GM23248 (cell line): Measurements from ENCODE around the gene NCK2. TPM values are rescaled to one million over a fixed set of nuclear protein-coding genes. Genes with fewer than 3 reads are reported as not detected.
"Not testable (repeated sequence)": the region's sequence is repeated elsewhere in the genome, so short reads cannot be mapped to it uniquely, and the experiment has no call there.

Experiments
- DNase-seq: peaks from one replicate; pipeline ENCODE4 v3.0.0-alpha.2; 2015
- H2AFZ ChIP-seq: fragments of 200-600 bp; sonication (generic); 2 replicates; pipeline ENCODE4 v1.6.1; 2016; ENCODE audit warnings: antibody characterized with exemption
- H3F3A ChIP-seq: fragments of 200-600 bp; sonication (generic); 2 replicates; pipeline ENCODE4 v1.6.1; 2016; ENCODE audit warnings: mild to moderate bottlenecking, antibody characterized with exemption, mixed run types; ENCODE audit not compliant: insufficient read depth
- H3K27ac ChIP-seq: fragments of 200-600 bp; sonication (generic); 2 replicates; pipeline ENCODE4 v1.5.1; 2016; ENCODE audit warnings: mild to moderate bottlenecking
- H3K27me3 ChIP-seq: fragments of 200-600 bp; sonication (generic); replicated peaks from 2 replicates; pipeline ENCODE4 v1.6.1; 2016; ENCODE audit warnings: mild to moderate bottlenecking; ENCODE audit not compliant: insufficient read depth
- H3K36me3 ChIP-seq: fragments of 200-600 bp; sonication (generic); 2 replicates; pipeline ENCODE4 v1.6.1; 2016; ENCODE audit warnings: low read depth, mild to moderate bottlenecking
- H3K4me1 ChIP-seq: fragments of 200-600 bp; sonication (generic); 2 replicates; pipeline ENCODE4 v1.6.1; 2016; ENCODE audit warnings: mild to moderate bottlenecking; ENCODE audit not compliant: insufficient read depth
- H3K4me2 ChIP-seq: fragments of 200-600 bp; sonication (generic); one replicate; pipeline ENCODE4 v1.6.1; 2016; ENCODE audit warnings: mild to moderate bottlenecking; ENCODE audit not compliant: unreplicated experiment
- H3K4me3 ChIP-seq: fragments of 200-600 bp; sonication (generic); 2 replicates; pipeline ENCODE4 v1.5.1; 2016; ENCODE audit warnings: mild to moderate bottlenecking
- H3K79me2 ChIP-seq: fragments of 200-600 bp; sonication (generic); 2 replicates; pipeline ENCODE4 v1.6.1; 2016; ENCODE audit warnings: mild to moderate bottlenecking; ENCODE audit not compliant: insufficient read depth
- H3K9ac ChIP-seq: fragments of 200-600 bp; sonication (generic); 2 replicates; pipeline ENCODE4 v1.6.1; 2016; ENCODE audit warnings: mild to moderate bottlenecking
- H3K9me2 ChIP-seq: fragments of 200-600 bp; sonication (generic); 2 replicates; pipeline ENCODE4 v1.6.1; 2016; ENCODE audit warnings: mixed run types, mild to moderate bottlenecking, moderate library complexity; ENCODE audit not compliant: insufficient read depth
- H3K9me3 ChIP-seq: fragments of 200-600 bp; sonication (generic); one replicate; pipeline ENCODE4 v1.6.1; 2017; ENCODE audit warnings: low read depth
- H4K20me1 ChIP-seq: fragments of 200-600 bp; sonication (generic); 2 replicates; pipeline ENCODE4 v1.6.0; 2016; ENCODE audit not compliant: insufficient read depth
- EZH2 ChIP-seq: fragments of 200-600 bp; sonication (generic); IDR thresholded peaks from 2 replicates; pipeline ENCODE4 v1.6.1; 2018; ENCODE audit warnings: antibody characterized with exemption, mild to moderate bottlenecking; ENCODE audit not compliant: insufficient read depth, poor library complexity, severe bottlenecking
- EZH2phosphoT487 ChIP-seq: fragments of 200-600 bp; sonication (generic); IDR thresholded peaks from 2 replicates; pipeline ENCODE4 v1.6.1; 2018; ENCODE audit warnings: antibody characterized with exemption, moderate library complexity, mild to moderate bottlenecking, low read depth; ENCODE audit not compliant: insufficient read depth
- WGBS, 2 experiments: methylation state at CpG; one replicate each; pipeline ENCODE4 v1.1.6; 2015 to 2017; ENCODE audit warnings: low lambda C conversion rate in 2 of 2, low coverage in 1 of 2; ENCODE audit errors: missing lambda C conversion rate in 2 of 2; 5-methylcytosine and 5-hydroxymethylcytosine counted together
- in situ Hi-C: fragments of 300-500 bp; cut with MboI; formaldehyde crosslinking; loops from 2 replicates; pipeline ENCODE4 v1.15.0; 2020
- polyA plus RNA-seq: library from polyadenylated mRNA; unstranded; fragments of >200 nt; fragmentation: Nextera tagmentation; extraction: Ambion mirVana; gene quantifications from 2 replicates; pipeline ENCODE4 v1.2.1, GENCODE V29; 2016
- total RNA-seq: library from RNA; depleted of rRNA; stranded (reverse); fragments of >200 nt; shearing (Covaris generic); gene quantifications from 2 replicates; pipeline ENCODE4 v1.2.3, GENCODE V29; 2014

NCK2 gene
- total and polyA plus RNA-seq, 2 experiments from 2014 or later, result 5.1 to 25.2 TPM

DNA sequence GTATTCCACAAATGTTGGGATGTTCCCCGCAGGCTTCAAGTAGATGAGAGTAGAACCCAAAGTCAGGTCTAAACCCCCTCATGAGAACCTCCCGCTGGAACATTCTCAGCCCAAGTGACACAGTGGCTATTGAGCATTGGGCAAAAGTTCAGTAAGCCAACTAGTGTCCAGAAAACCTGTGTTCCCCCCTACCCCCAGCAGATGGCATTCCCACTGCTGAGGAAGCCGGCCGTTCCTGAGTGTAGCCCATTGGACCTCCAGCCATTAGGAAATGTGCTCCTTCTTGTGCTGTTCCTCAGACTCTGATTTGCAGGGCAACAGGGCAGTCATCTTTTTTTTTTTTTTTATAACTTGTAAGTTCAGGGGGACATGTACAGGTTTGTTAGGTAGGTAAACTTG is 152.1 kb downstream of the NCK2 start:
- H3K4me2 ChIP-seq, result no peak overlapping the region
- H3K9me2 ChIP-seq, result no peaks in the 10 kb centered on the region
- TF ChIP-seq EZH2 (no peak), EZH2phosphoT487 (no peak)
- H3K79me2 ChIP-seq, result peaks cover 8% of the 10 kb centered on the region; the same call in 1 of the 2 replicates
- H4K20me1 ChIP-seq, result no peaks in the 10 kb centered on the region
- no peaks in the 10 kb centered on the region for H3F3A ChIP-seq
- no peaks in the 10 kb centered on the region for H3K4me1 ChIP-seq
- in situ Hi-C loops, result no loop called here
- no peaks in the 10 kb centered on the region for H3K27me3 ChIP-seq
- DNase-seq, result no peak
- no peaks in the 10 kb centered on the region for H3K9me3 ChIP-seq
- 97 to 98% methylated on average over 4 of the region's 4 CpGs for WGBS, 2 experiments
- H2AFZ ChIP-seq, result no peak overlapping the region
- no peak overlapping the region for H3K4me3 ChIP-seq
- H3K27ac ChIP-seq, result no peak overlapping the region
- no peaks in the 10 kb centered on the region for H3K36me3 ChIP-seq
- no peak overlapping the region for H3K9ac ChIP-seq

DNA sequence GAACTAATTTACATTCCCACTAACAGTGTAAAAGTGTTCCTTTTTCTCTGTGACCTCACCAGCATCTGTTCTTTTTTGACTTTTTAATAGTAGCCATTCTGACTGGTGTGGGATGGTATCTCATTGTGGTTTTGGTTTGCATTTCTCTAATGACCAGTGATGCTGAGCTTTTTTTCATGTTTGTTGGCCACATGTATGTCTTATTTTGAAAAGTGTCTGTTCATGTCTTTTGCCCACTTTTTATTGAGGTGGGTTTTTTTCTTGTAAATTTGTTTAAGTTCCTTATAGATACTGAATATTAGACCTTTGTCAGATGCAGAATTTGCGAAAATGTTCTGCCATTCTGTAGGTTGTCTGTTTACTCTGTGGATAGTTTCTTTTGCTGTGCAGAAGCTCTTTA is 153.0 kb downstream of the NCK2 start:
- H2AFZ ChIP-seq, H3K9ac ChIP-seq, H3K27ac ChIP-seq, H4K20me1 ChIP-seq, H3K4me1 ChIP-seq, H3K27me3 ChIP-seq, H3K9me2 ChIP-seq, H3K9me3 ChIP-seq, H3K4me3 ChIP-seq, DNase-seq, H3K79me2 ChIP-seq, H3K4me2 ChIP-seq, in situ Hi-C loops, H3F3A ChIP-seq, H3K36me3 ChIP-seq: not testable (repeated sequence)
- 97% methylated on average over 1 of the region's 1 CpG for WGBS, 2 experiments

GRCh38 chr2:105903051-105903674 is 158.5 kb downstream of the NCK2 start:
- no peak overlapping the region for H3K4me3 ChIP-seq
- H3K4me1 ChIP-seq, result no peaks in the 10 kb centered on the region
- H4K20me1 ChIP-seq, result no peaks in the 10 kb centered on the region
- H3K27ac ChIP-seq, result no peak overlapping the region
- H2AFZ ChIP-seq, result no peak overlapping the region
- H3K36me3 ChIP-seq, result no peaks in the 10 kb centered on the region
- no peaks in the 10 kb centered on the region for H3K9me2 ChIP-seq
- 89 to 90% methylated on average over 7 of the region's 7 CpGs for WGBS, 2 experiments
- H3K9me3 ChIP-seq, result no peaks in the 10 kb centered on the region
- no peaks in the 10 kb centered on the region for H3K27me3 ChIP-seq
- H3F3A ChIP-seq, result no peaks in the 10 kb centered on the region
- H3K79me2 ChIP-seq, result no peaks in the 10 kb centered on the region
- no peak for TF ChIP-seq EZH2
- TF ChIP-seq EZH2phosphoT487, result no peak
- no peak for DNase-seq
- no peak overlapping the region for H3K4me2 ChIP-seq
- in situ Hi-C loops, result no loop called here
- H3K9ac ChIP-seq, result no peak overlapping the region

DNA sequence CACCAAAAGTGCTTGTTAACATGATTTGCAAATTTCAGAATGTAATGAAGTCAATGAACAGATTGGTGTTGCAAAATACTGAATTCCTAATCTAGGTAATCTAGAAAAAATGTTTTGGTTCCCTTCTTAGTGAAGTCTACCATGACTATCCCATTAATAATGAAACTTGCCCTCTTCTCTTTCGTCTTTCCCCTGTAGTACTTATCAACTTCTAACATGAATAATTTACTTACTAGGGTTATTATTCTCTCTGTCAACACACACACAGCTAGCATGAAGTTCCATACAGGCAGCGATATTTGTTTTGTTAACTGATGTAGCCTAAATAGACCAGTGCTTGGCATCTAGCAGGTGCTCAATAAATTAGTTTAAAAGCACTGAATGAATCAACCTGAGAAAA is 160.2 kb downstream of the NCK2 start:
- no peaks in the 10 kb centered on the region for H3K9me3 ChIP-seq
- no peaks in the 10 kb centered on the region for H3K79me2 ChIP-seq
- WGBS, 2 experiments, result 48 to 51% methylated on average over 2 of the region's 2 CpGs
- no peak overlapping the region for H2AFZ ChIP-seq
- TF ChIP-seq EZH2 (no peak), EZH2phosphoT487 (no peak)
- no peak overlapping the region for H3K27ac ChIP-seq
- no peak overlapping the region for H3K4me2 ChIP-seq
- H3K9ac ChIP-seq, result no peak overlapping the region
- in situ Hi-C loops, result no loop called here
- H3K27me3 ChIP-seq, result no peaks in the 10 kb centered on the region
- H3K4me1 ChIP-seq, result no peaks in the 10 kb centered on the region
- H3K4me3 ChIP-seq, result no peak overlapping the region
- H3F3A ChIP-seq, result no peaks in the 10 kb centered on the region
- DNase-seq, result no peak
- H3K9me2 ChIP-seq, result no peaks in the 10 kb centered on the region
- H3K36me3 ChIP-seq, result no peaks in the 10 kb centered on the region
- no peaks in the 10 kb centered on the region for H4K20me1 ChIP-seq

DNA sequence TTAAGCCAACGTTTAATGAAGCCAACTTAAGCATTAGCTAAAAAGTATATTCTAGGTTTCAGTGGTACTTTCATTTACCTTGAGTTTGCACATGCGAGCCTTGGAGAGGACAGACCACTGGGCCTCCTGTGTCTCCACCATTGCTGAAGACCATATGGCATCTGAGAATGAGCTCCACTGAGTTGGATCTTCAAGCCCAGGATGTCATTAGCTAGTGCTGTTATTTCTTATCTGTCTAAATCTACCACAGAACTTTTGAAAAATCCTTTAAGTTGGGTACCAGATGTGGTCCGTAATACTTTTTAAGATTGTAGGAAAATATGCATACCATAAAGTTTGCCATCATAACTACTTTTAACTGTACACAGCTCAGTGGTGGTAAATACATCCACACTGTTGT is 161.8 kb downstream of the NCK2 start:
- no peaks in the 10 kb centered on the region for H3K79me2 ChIP-seq
- H3K9me2 ChIP-seq, result no peaks in the 10 kb centered on the region
- H3K9me3 ChIP-seq, result no peaks in the 10 kb centered on the region
- no peaks in the 10 kb centered on the region for H4K20me1 ChIP-seq
- in situ Hi-C loops, result no loop called here
- no peak overlapping the region for H3K27ac ChIP-seq
- no peak overlapping the region for H2AFZ ChIP-seq
- no peaks in the 10 kb centered on the region for H3K4me1 ChIP-seq
- no peak for DNase-seq
- 37 to 43% methylated on average over 3 of the region's 3 CpGs for WGBS, 2 experiments
- no peak overlapping the region for H3K4me3 ChIP-seq
- H3K4me2 ChIP-seq, result no peak overlapping the region
- no peak for TF ChIP-seq EZH2phosphoT487
- no peak for TF ChIP-seq EZH2
- no peaks in the 10 kb centered on the region for H3K36me3 ChIP-seq
- H3K27me3 ChIP-seq, result no peaks in the 10 kb centered on the region
- no peak overlapping the region for H3K9ac ChIP-seq
- no peaks in the 10 kb centered on the region for H3F3A ChIP-seq
